Natural killer cell treated with Interleukin-12 subunit alpha and Interleukin-12 subunit beta and Interleukin-15 and Interleukin-18, amount 100 ng/mL, for 72 hours (primary cell): Measurements from ENCODE around the gene PARD3. TPM values are rescaled to one million over a fixed set of nuclear protein-coding genes. Genes with fewer than 3 reads are reported as not detected.

Experiments
- ATAC-seq, 2 donors: fragments of 150-1000 bp; cut with Tn5 transposase in 1 of 2; sonication (Bioruptor Pico), chemical (Tn5 transposase) in 1 of 2; 2 replicates each; pipeline ENCODE4 v1.10.0; 2021
- DNase-seq: peaks from one replicate; pipeline ENCODE4 v3.0.0; 2022; ENCODE audit warnings: low spot score
- H3K27ac Mint-ChIP-seq, 2 donors: 1 replicate in 1 of 2; 2 replicates in 1 of 2; pipeline ENCODE4 v1.8.0; 2022; ENCODE audit warnings: mixed read lengths in 2 of 2, mild to moderate bottlenecking in 1 of 2, moderate library complexity in 1 of 2
- H3K27me3 Mint-ChIP-seq, 2 donors: 1 replicate in 1 of 2; 2 replicates in 1 of 2; pipeline ENCODE4 v1.8.0; 2022; ENCODE audit warnings: mixed read lengths in 2 of 2
- H3K36me3 Mint-ChIP-seq: one replicate; pipeline ENCODE4 v1.8.0; 2022; ENCODE audit warnings: mixed read lengths
- H3K4me1 Mint-ChIP-seq, 2 donors: 1 replicate in 1 of 2; 2 replicates in 1 of 2; pipeline ENCODE4 v1.8.0; 2022; ENCODE audit warnings: low read depth in 2 of 2, mixed read lengths in 2 of 2, mild to moderate bottlenecking in 1 of 2
- H3K4me3 Mint-ChIP-seq: one replicate; pipeline ENCODE4 v1.8.0; 2022; ENCODE audit warnings: mixed read lengths
- H3K9me3 Mint-ChIP-seq: 2 replicates; pipeline ENCODE4 v1.8.0; 2022; ENCODE audit warnings: mixed read lengths
- total RNA-seq, 2 donors: library from RNA; stranded (reverse); gene quantifications; one replicate each; pipeline ENCODE4 v1.2.3, GENCODE V29; 2022

Gene PARD3
- total RNA-seq, 2 donors from 2014 or later = 0.56 TPM; not detected in 1

- DNase-seq (no peak), ATAC-seq (no peak)
- Mint-ChIP-seq H3K4me3 (no peak overlapping the region), H3K27me3 (peaks cover 0 to 10% of the 10 kb centered on the region in 2 donors), H3K4me1 (peaks cover 5 to 9% of the 10 kb centered on the region in 2 donors), H3K36me3 (no peaks in the 10 kb centered on the region), H3K27ac (no peak overlapping the region), H3K9me3 (no peaks in the 10 kb centered on the region)
These were observed 279.2 kb downstream of the PARD3 start for GRCh38 chr10:34535872-34536271.

- Mint-ChIP-seq H3K9me3 (no peaks in the 10 kb centered on the region), H3K27me3 (peaks cover 15% of the 10 kb centered on the region in 2 donors), H3K36me3 (no peaks in the 10 kb centered on the region), H3K4me1 (no peaks in the 10 kb centered on the region), H3K27ac (no peak overlapping the region), H3K4me3 (no peak overlapping the region)
- DNase-seq = no peak
- no peak for ATAC-seq
These were observed 284.3 kb downstream of the PARD3 start for GRCh38 chr10:34530778-34531177.

- no peak for ATAC-seq
- Mint-ChIP-seq H3K4me3 (no peak overlapping the region), H3K27me3 (peaks cover 13 to 19% of the 10 kb centered on the region in 2 donors), H3K4me1 (no peaks in the 10 kb centered on the region), H3K36me3 (no peaks in the 10 kb centered on the region), H3K27ac (no peak overlapping the region), H3K9me3 (no peaks in the 10 kb centered on the region)
- no peak for DNase-seq
These were observed 286.8 kb downstream of the PARD3 start for GRCh38 chr10:34528320-34528719.

- Mint-ChIP-seq H3K27me3 (peaks cover 16 to 31% of the 10 kb centered on the region in 2 donors), H3K4me1 (no peaks in the 10 kb centered on the region), H3K4me3 (no peak overlapping the region), H3K9me3 (no peaks in the 10 kb centered on the region), H3K27ac (no peak overlapping the region), H3K36me3 (no peaks in the 10 kb centered on the region)
- ATAC-seq (no peak), DNase-seq (no peak)
These were observed 288.1 kb downstream of the PARD3 start for GRCh38 chr10:34526758-34527730.

GRCh38 chr10:34526186-34526585, 288.9 kb downstream of the PARD3 start:
- DNase-seq (no peak), ATAC-seq (no peak)
- no peak overlapping the region for H3K4me3 Mint-ChIP-seq
- H3K4me1 Mint-ChIP-seq = no peaks in the 10 kb centered on the region
- no peaks in the 10 kb centered on the region for H3K36me3 Mint-ChIP-seq
- H3K27ac Mint-ChIP-seq = no peak overlapping the region
- peaks cover 13 to 38% of the 10 kb centered on the region in 2 donors for H3K27me3 Mint-ChIP-seq
- H3K9me3 Mint-ChIP-seq = no peaks in the 10 kb centered on the region

GRCh38 chr10:34524369-34525091, 290.6 kb downstream of the PARD3 start:
- Mint-ChIP-seq H3K27me3 (peaks cover 11 to 38% of the 10 kb centered on the region in 2 donors), H3K4me3 (no peak overlapping the region), H3K36me3 (no peaks in the 10 kb centered on the region), H3K4me1 (no peaks in the 10 kb centered on the region), H3K27ac (no peak overlapping the region), H3K9me3 (no peaks in the 10 kb centered on the region)
- no peak for ATAC-seq
- no peak for DNase-seq

GRCh38 chr10:34523017-34523767, 291.9 kb downstream of the PARD3 start:
- Mint-ChIP-seq H3K27me3 (peaks cover 11 to 38% of the 10 kb centered on the region in 2 donors), H3K36me3 (no peaks in the 10 kb centered on the region), H3K4me3 (no peak overlapping the region)

GRCh38 chr10:34522546-34522945, 292.6 kb downstream of the PARD3 start:
- H3K9me3 Mint-ChIP-seq = no peaks in the 10 kb centered on the region
- no peaks in the 10 kb centered on the region for H3K36me3 Mint-ChIP-seq
- peaks cover 12 to 37% of the 10 kb centered on the region in 2 donors for H3K27me3 Mint-ChIP-seq
- DNase-seq (no peak), ATAC-seq (no peak)
- no peak overlapping the region for H3K27ac Mint-ChIP-seq
- no peak overlapping the region for H3K4me3 Mint-ChIP-seq
- H3K4me1 Mint-ChIP-seq = no peaks in the 10 kb centered on the region

More at GRCh38 chr10:34523017-34523767, 291.9 kb downstream of the PARD3 start:
- H3K9me3 Mint-ChIP-seq = no peaks in the 10 kb centered on the region
- DNase-seq (no peak), ATAC-seq (no peak)
- H3K27ac Mint-ChIP-seq = no peak overlapping the region
- no peaks in the 10 kb centered on the region for H3K4me1 Mint-ChIP-seq

- H3K9me3 Mint-ChIP-seq = no peaks in the 10 kb centered on the region
- no peak overlapping the region for H3K4me3 Mint-ChIP-seq
- no peaks in the 10 kb centered on the region for H3K4me1 Mint-ChIP-seq
- ATAC-seq (no peak), DNase-seq (no peak)
- no peaks in the 10 kb centered on the region for H3K36me3 Mint-ChIP-seq
- H3K27me3 Mint-ChIP-seq = peaks cover 16 to 32% of the 10 kb centered on the region in 2 donors
- no peak overlapping the region for H3K27ac Mint-ChIP-seq
These were observed 294.6 kb downstream of the PARD3 start for GRCh38 chr10:34520510-34520909.

- no peaks in the 10 kb centered on the region for H3K36me3 Mint-ChIP-seq
- ATAC-seq = no peak
- no peak for DNase-seq
- no peaks in the 10 kb centered on the region for H3K9me3 Mint-ChIP-seq
- no peaks in the 10 kb centered on the region for H3K4me1 Mint-ChIP-seq
- H3K4me3 Mint-ChIP-seq = no peak overlapping the region
- no peak overlapping the region for H3K27ac Mint-ChIP-seq
- H3K27me3 Mint-ChIP-seq = peaks cover 19 to 36% of the 10 kb centered on the region in 2 donors
These were observed 295.0 kb downstream of the PARD3 start for GRCh38 chr10:34520084-34520483.

GRCh38 chr10:34514290-34514689, 300.8 kb downstream of the PARD3 start:
- Mint-ChIP-seq H3K4me3 (no peak overlapping the region), H3K27me3 (peaks cover 13 to 19% of the 10 kb centered on the region in 2 donors), H3K27ac (no peak overlapping the region), H3K4me1 (no peaks in the 10 kb centered on the region), H3K36me3 (no peaks in the 10 kb centered on the region), H3K9me3 (no peaks in the 10 kb centered on the region)
- DNase-seq (no peak), ATAC-seq (no peak)

GRCh38 chr10:34513636-34514035, 301.5 kb downstream of the PARD3 start:
- Mint-ChIP-seq H3K4me1 (no peaks in the 10 kb centered on the region), H3K4me3 (no peak overlapping the region), H3K27me3 (peaks cover 10 to 19% of the 10 kb centered on the region in 2 donors), H3K36me3 (no peaks in the 10 kb centered on the region), H3K27ac (no peak overlapping the region), H3K9me3 (no peaks in the 10 kb centered on the region)
- DNase-seq = no peak
- ATAC-seq = no peak

GRCh38 chr10:34507217-34507616, 307.9 kb downstream of the PARD3 start:
- ATAC-seq (no peak), DNase-seq (no peak)
- Mint-ChIP-seq H3K4me3 (no peak overlapping the region), H3K9me3 (no peaks in the 10 kb centered on the region), H3K27me3 (peaks cover 2 to 6% of the 10 kb centered on the region in 2 donors), H3K36me3 (no peaks in the 10 kb centered on the region), H3K27ac (no peak overlapping the region), H3K4me1 (no peaks in the 10 kb centered on the region)
